CD14-positive monocyte (primary cell): ENCODE data around the gene FLNA. TPM values are rescaled to one million over a fixed set of nuclear protein-coding genes. Genes with fewer than 3 reads are reported as not detected.

Experiments
- DNase-seq, 3 donors: peaks; one replicate each; pipeline ENCODE4 v3.0.0-alpha.2; 2011 to 2022
- H2AFZ ChIP-seq: 2 replicates; pipeline ENCODE4 v1.6.0; 2012; ENCODE audit warnings: mild to moderate bottlenecking, low read depth, low read length, inconsistent platforms; ENCODE audit not compliant: insufficient read depth, poor library complexity, severe bottlenecking
- H3K27ac ChIP-seq, 2 donors: 1 replicate in 1 of 2; 2 replicates in 1 of 2; pipeline ENCODE4 v1.5.1; 2012 to 2013; ENCODE audit warnings: low read length in 2 of 2, control low read depth in 1 of 2, inconsistent platforms in 1 of 2, low read depth in 1 of 2, mild to moderate bottlenecking in 1 of 2
- H3K27me3 ChIP-seq, 2 donors: one replicate each; pipeline versions ENCODE4 v1.6.0 to v1.6.1; 2011 to 2013; ENCODE audit warnings: low read length in 2 of 2; ENCODE audit not compliant: control insufficient read depth in 2 of 2, insufficient read depth in 2 of 2
- H3K36me3 ChIP-seq, 2 donors: replicated peaks in 1 of 2; 1 replicate in 1 of 2; 2 replicates in 1 of 2; pipeline versions ENCODE4 v1.5.1 to v1.6.1; 2012 to 2013; ENCODE audit warnings: low read length in 2 of 2, control low read depth in 1 of 2, inconsistent platforms in 1 of 2, mild to moderate bottlenecking in 1 of 2; ENCODE audit not compliant: insufficient read depth in 2 of 2, control insufficient read depth in 1 of 2
- H3K4me1 ChIP-seq, 2 donors: 1 replicate in 1 of 2; 2 replicates in 1 of 2; pipeline versions ENCODE4 v1.5.1 to v1.6.1; 2012 to 2013; ENCODE audit warnings: low read length in 2 of 2, control low read depth in 1 of 2, inconsistent platforms in 1 of 2, mild to moderate bottlenecking in 1 of 2, moderate library complexity in 1 of 2; ENCODE audit not compliant: insufficient read depth in 2 of 2, control insufficient read depth in 1 of 2
- H3K4me2 ChIP-seq: replicated peaks from 2 replicates; pipeline ENCODE3; 2012; ENCODE audit warnings: low read length, moderate library complexity, mild to moderate bottlenecking; ENCODE audit not compliant: poor library complexity, severe bottlenecking; ENCODE audit errors: extremely low read depth
- H3K4me3 ChIP-seq, 3 experiments: fragments of 200-600 bp in 1 of 3; sonication (generic) in 1 of 3; replicated peaks in 1 of 3; 1 replicate in 2 of 3; 2 replicates in 1 of 3; pipeline ENCODE4 v1.5.1; 2011 to 2013; ENCODE audit warnings: low read length in 3 of 3, mild to moderate bottlenecking in 3 of 3, control low read depth in 2 of 3, low read depth in 2 of 3, inconsistent platforms in 1 of 3, moderate library complexity in 1 of 3
- H3K79me2 ChIP-seq: 2 replicates; pipeline ENCODE4 v1.6.0; 2012; ENCODE audit warnings: mild to moderate bottlenecking, control low read depth, inconsistent platforms, low read length, moderate library complexity; ENCODE audit not compliant: insufficient read depth
- H3K9ac ChIP-seq: 2 replicates; pipeline ENCODE4 v1.6.0; 2017; ENCODE audit warnings: low read length, mild to moderate bottlenecking; ENCODE audit not compliant: insufficient read depth, poor library complexity, severe bottlenecking
- H3K9me3 ChIP-seq, 2 donors: replicated peaks in 1 of 2; 1 replicate in 1 of 2; 2 replicates in 1 of 2; pipeline versions ENCODE4 v1.5.1 to v1.6.1; 2012 to 2013; ENCODE audit warnings: low read length in 2 of 2, control low read depth in 1 of 2; ENCODE audit not compliant: control insufficient read depth in 1 of 2, insufficient read depth in 1 of 2
- H4K20me1 ChIP-seq: 2 replicates; pipeline ENCODE4 v1.6.0; 2012; ENCODE audit warnings: mild to moderate bottlenecking, low read length, control low read depth, moderate library complexity; ENCODE audit not compliant: insufficient read depth
- H3K27ac Mint-ChIP-seq, 7 donors: one replicate each; pipeline ENCODE4 v1.8.0; 2020; ENCODE audit warnings: mild to moderate bottlenecking in 7 of 7, mixed read lengths in 7 of 7, moderate library complexity in 6 of 7, inconsistent platforms in 2 of 7
- H3K27me3 Mint-ChIP-seq, 3 donors: one replicate each; pipeline ENCODE4 v1.8.0; 2021 to 2022; ENCODE audit warnings: low read depth in 3 of 3, mild to moderate bottlenecking in 3 of 3, mixed read lengths in 3 of 3, moderate library complexity in 3 of 3, inconsistent platforms in 1 of 3
- H3K36me3 Mint-ChIP-seq, 2 donors: one replicate each; pipeline ENCODE4 v1.8.0; 2020; ENCODE audit warnings: mixed read lengths in 2 of 2, inconsistent platforms in 1 of 2, mild to moderate bottlenecking in 1 of 2
- H3K4me1 Mint-ChIP-seq: one replicate; pipeline ENCODE4 v1.8.0; 2020; ENCODE audit warnings: mild to moderate bottlenecking, mixed read lengths
- H3K4me3 Mint-ChIP-seq, 2 donors: one replicate each; pipeline ENCODE4 v1.8.0; 2020; ENCODE audit warnings: mild to moderate bottlenecking in 2 of 2, mixed read lengths in 2 of 2, moderate library complexity in 1 of 2
- H3K9me3 Mint-ChIP-seq, 7 donors: one replicate each; pipeline ENCODE4 v1.8.0; 2020 to 2022; ENCODE audit warnings: mixed read lengths in 7 of 7, mild to moderate bottlenecking in 6 of 7, moderate library complexity in 6 of 7, inconsistent platforms in 2 of 7
- WGBS: methylation state at CpG from one replicate; pipeline ENCODE4 v1.1.5; 2013; ENCODE audit warnings: missing lambda C conversion rate; ENCODE audit not compliant: insufficient coverage; 5-methylcytosine and 5-hydroxymethylcytosine counted together
- intact Hi-C, 2 donors: fragments of 100-400 bp; cut with micrococcal nuclease; formaldehyde crosslinking; loops; one replicate each; pipeline versions ENCODE4 v1.15.0 to v1.15.1; 2023
- polyA plus RNA-seq, 3 donors: library from polyadenylated mRNA; depleted of rRNA in 1 of 3; unstranded in 2 of 3; stranded (reverse) in 1 of 3; fragments of 300-500 nt in 2 of 3; fragments of >200 nt in 1 of 3; fragmentation: Illumina TruSeq in 2 of 3; gene quantifications; 1 replicate in 2 of 3; 2 replicates in 1 of 3; pipeline ENCODE4 v1.2.3, GENCODE V29; 2012 to 2021
- TF ChIP-seq, protein P1 (sequence below): fragments of 200-600 bp; IDR thresholded peaks from one replicate; pipeline ENCODE4 v1.8.0; 2022; ENCODE audit warnings: antibody characterized with exemption, mild to moderate bottlenecking

Gene FLNA
- polyA plus RNA-seq, 3 donors, result 111 to 874 (median 219) TPM

DNA sequence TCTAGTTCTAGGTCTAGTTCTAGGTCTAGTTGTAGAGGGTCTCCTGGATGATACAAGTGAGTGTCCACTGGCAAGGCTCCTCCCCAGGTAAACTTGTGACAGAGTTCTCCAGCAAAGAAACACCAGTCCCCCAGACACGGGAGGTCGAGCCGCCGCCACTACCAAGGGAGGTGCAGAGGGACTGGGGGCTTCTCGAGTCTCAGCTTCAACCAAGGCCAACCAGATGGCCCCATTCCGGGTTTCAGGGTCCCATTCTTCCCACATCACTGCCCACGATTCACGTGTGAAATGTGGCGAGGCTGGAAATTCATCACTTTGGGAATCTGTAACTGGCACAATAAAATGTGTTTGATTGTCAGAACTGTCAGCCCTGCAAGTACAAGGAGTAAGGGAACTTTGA, 41.3 kb downstream of the FLNA start:
- Mint-ChIP-seq H3K27ac (peak overlapping the region in 4 of 7 donors; percentile 3 to 96 (median 63)), H3K36me3 (no peaks in the 10 kb centered on the region), H3K27me3 (peaks cover 2 to 13% (median 2%) of the 10 kb centered on the region in 3 donors), H3K4me1 (peaks cover 29% of the 10 kb centered on the region), H3K9me3 (peaks cover 0 to 3% (median 0%) of the 10 kb centered on the region in 7 donors), H3K4me3 (no peak overlapping the region)
- Histone ChIP-seq H2AFZ (no peak overlapping the region), H3K4me3 (no peak overlapping the region), H4K20me1 (no peaks in the 10 kb centered on the region), H3K4me2 (no peak overlapping the region), H3K27ac (peak overlapping the region in 1 of 2 donors; percentile 78), H3K4me1 (peaks cover 23 to 27% of the 10 kb centered on the region in 2 donors), H3K27me3 (no peaks in the 10 kb centered on the region), H3K9me3 (no peaks in the 10 kb centered on the region), H3K9ac (no peak overlapping the region), H3K36me3 (no peaks in the 10 kb centered on the region), H3K79me2 (no peaks in the 10 kb centered on the region)
- no peak for DNase-seq
- intact Hi-C loops, result no loop called here
- TF ChIP-seq, protein P1, sequence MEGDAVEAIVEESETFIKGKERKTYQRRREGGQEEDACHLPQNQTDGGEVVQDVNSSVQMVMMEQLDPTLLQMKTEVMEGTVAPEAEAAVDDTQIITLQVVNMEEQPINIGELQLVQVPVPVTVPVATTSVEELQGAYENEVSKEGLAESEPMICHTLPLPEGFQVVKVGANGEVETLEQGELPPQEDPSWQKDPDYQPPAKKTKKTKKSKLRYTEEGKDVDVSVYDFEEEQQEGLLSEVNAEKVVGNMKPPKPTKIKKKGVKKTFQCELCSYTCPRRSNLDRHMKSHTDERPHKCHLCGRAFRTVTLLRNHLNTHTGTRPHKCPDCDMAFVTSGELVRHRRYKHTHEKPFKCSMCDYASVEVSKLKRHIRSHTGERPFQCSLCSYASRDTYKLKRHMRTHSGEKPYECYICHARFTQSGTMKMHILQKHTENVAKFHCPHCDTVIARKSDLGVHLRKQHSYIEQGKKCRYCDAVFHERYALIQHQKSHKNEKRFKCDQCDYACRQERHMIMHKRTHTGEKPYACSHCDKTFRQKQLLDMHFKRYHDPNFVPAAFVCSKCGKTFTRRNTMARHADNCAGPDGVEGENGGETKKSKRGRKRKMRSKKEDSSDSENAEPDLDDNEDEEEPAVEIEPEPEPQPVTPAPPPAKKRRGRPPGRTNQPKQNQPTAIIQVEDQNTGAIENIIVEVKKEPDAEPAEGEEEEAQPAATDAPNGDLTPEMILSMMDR, result no peak
- 100% methylated on average over 1 of the region's 9 CpGs for WGBS

DNA sequence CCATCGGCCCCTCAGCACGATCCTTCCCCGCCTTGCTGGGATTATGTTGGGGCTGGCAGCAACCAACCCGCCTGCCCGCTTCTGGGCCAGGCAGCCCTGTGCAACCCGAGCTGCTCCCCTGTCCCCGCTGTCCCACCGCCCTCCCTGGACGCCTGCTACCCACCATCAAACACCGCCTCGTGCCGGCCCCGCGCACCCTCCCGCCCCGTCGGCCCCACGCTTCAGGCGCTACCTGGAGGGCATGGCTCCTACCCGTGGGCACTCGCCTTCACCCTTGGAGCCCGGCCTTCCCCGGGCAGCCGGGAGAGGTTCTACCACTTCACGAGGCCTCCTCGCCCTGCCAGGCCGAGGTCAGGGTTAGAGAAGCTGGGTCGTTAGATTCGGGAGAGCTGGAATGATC, 41.9 kb downstream of the FLNA start:
- H3K9me3 ChIP-seq, result no peaks in the 10 kb centered on the region
- H3K36me3 Mint-ChIP-seq, result no peaks in the 10 kb centered on the region
- no peaks in the 10 kb centered on the region for H3K79me2 ChIP-seq
- H3K27me3 Mint-ChIP-seq, result peaks cover 2 to 15% (median 2%) of the 10 kb centered on the region in 3 donors
- TF ChIP-seq, protein P1, result no peak
- intact Hi-C loops, result no loop called here
- H3K27me3 ChIP-seq, result no peaks in the 10 kb centered on the region
- no peaks in the 10 kb centered on the region for H4K20me1 ChIP-seq
- no peak overlapping the region for H3K27ac ChIP-seq
- H3K4me1 ChIP-seq, result peaks cover 23 to 30% of the 10 kb centered on the region in 2 donors
- no peak overlapping the region for H3K4me2 ChIP-seq
- H3K9ac ChIP-seq, result no peak overlapping the region
- 98% methylated on average over 15 of the region's 29 CpGs for WGBS
- H3K9me3 Mint-ChIP-seq, result peaks cover 0 to 3% (median 0%) of the 10 kb centered on the region in 7 donors
- H3K4me3 ChIP-seq, result no peak overlapping the region
- no peak overlapping the region for H3K4me3 Mint-ChIP-seq
- no peak for DNase-seq
- H3K4me1 Mint-ChIP-seq, result peaks cover 33% of the 10 kb centered on the region
- H3K27ac Mint-ChIP-seq, result no peak overlapping the region
- H2AFZ ChIP-seq, result no peak overlapping the region
- H3K36me3 ChIP-seq, result no peaks in the 10 kb centered on the region
